Measurements from ENCODE around the gene LYPD6B. TPM values are rescaled to one million over a fixed set of nuclear protein-coding genes. Genes with fewer than 3 reads are reported as not detected.

The LYPD6B gene
- total RNA-seq, 1 donor from 2014 or later = 27.2 TPM

GRCh38 chr2:149000158-149000938 is 38.2 kb upstream of the LYPD6B start:
- Mint-ChIP-seq H3K27ac (no peak overlapping the region), H3K9me3 (no peaks in the 10 kb centered on the region), H3K36me3 (no peaks in the 10 kb centered on the region), H3K27me3 (ENCODE audit: low read depth) (no peaks in the 10 kb centered on the region), H3K4me3 (no peak overlapping the region), H3K4me1 (peaks cover 45% of the 10 kb centered on the region)
- no peak for DNase-seq (ENCODE audit: low spot score in 2 of 2, unreplicated experiment in 2 of 2)
- no peak for TF ChIP-seq CTCF (IDR thresholded peaks at IDR 0.05; ENCODE audit: unreplicated experiment)

DNA sequence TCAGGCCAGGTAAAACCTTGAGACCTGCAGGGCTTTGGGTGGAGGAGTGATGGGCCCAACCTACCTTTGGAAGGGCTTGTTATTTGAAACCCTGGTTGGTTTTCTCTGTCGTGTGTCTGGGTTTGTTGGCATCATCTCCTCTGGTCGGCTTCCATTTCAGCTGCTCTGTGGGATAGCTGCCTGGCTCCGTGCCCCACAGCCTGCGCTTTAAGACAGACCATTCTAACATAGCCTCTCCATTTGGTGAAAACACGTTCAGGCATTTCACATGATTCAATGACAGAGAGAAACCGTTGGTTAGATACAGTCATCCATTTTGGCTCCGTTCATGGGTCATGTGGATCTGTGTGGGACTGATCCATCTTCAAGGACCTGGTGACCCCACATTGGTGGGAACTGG is 37.0 kb upstream of the LYPD6B start:
- no peak for DNase-seq (ENCODE audit: low spot score in 2 of 2, unreplicated experiment in 2 of 2)
- TF ChIP-seq CTCF (IDR thresholded peaks at IDR 0.05; ENCODE audit: unreplicated experiment) = no peak
- H3K27me3 Mint-ChIP-seq (ENCODE audit: low read depth) = no peaks in the 10 kb centered on the region
- H3K4me3 Mint-ChIP-seq = no peak overlapping the region
- H3K4me1 Mint-ChIP-seq = peaks cover 57% of the 10 kb centered on the region
- no peaks in the 10 kb centered on the region for H3K36me3 Mint-ChIP-seq
- H3K9me3 Mint-ChIP-seq = no peaks in the 10 kb centered on the region
- H3K27ac Mint-ChIP-seq = no peak overlapping the region

DNA sequence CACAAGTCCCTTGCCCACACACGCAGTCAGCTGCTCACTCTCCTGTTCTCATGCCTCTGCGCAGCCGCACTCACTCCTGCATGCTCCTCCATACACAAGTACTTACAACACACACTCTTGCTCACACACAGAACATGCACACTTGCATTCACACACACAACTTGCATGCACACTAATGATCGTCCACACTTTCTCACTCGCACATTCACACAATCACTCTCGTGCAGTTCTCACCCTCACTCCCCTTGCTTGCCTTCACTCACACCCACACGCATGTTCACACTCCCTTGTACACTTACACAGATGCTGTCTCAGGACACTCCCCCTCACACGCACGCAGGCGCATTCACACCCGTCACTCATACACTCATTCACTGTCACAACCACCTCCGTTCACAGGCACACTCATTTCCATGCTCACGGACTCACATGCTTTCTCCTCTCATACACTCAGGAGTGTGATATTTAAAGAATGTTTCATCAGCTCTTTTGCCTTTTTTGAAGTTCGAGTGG is 36.1 kb upstream of the LYPD6B start:
- no peaks in the 10 kb centered on the region for H3K27me3 Mint-ChIP-seq (ENCODE audit: low read depth)
- H3K27ac Mint-ChIP-seq = no peak overlapping the region
- no peaks in the 10 kb centered on the region for H3K36me3 Mint-ChIP-seq
- no peaks in the 10 kb centered on the region for H3K9me3 Mint-ChIP-seq
- DNase-seq (ENCODE audit: low spot score in 2 of 2, unreplicated experiment in 2 of 2) = no peak
- no peak for TF ChIP-seq CTCF (IDR thresholded peaks at IDR 0.05; ENCODE audit: unreplicated experiment)
- H3K4me1 Mint-ChIP-seq = peaks cover 62% of the 10 kb centered on the region
- no peak overlapping the region for H3K4me3 Mint-ChIP-seq

DNA sequence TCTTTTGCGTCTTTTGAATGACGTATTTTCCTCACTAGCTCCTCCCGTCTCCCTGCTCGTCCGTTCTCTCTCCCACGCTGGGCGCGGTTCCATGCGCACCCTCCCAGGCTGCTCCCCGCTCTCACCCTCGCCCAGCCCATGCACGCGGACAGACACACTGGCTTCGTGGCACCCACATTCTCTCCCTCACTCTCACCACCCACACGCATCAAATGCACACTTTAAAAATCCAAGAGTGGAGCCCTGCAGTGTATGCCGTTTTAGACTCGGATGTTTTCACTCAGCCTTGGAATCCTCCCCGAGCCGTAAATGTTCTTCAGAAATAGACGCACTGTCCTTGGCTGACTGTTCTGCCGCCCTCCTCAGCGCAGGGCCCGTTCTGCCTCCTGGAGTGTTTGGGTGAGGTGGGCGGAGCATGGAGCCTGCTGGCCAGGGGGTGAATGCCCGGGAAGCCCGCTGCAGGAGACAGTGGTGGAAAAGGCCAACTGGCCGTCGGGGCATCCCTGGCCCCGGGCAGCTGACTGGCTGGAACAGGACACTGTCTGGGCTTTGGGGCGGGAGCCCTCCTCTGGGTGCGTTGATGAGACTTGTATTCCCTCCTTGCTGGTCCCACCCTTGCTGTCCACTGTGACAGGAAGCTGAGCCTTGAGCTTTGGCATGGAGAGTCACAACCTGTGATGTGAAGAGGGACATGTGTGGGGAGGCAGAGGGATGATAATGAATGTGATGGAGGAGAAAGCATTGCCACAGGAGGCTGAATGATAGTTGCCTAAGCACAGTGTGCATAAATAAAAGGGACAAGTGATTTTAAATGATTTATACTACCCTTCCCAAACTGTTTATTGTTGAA is 35.4 kb upstream of the LYPD6B start:
- TF ChIP-seq CTCF (IDR thresholded peaks at IDR 0.05; ENCODE audit: unreplicated experiment) = no peak
- H3K27ac Mint-ChIP-seq = no peak overlapping the region
- no peak overlapping the region for H3K4me3 Mint-ChIP-seq
- H3K27me3 Mint-ChIP-seq (ENCODE audit: low read depth) = no peaks in the 10 kb centered on the region
- no peak for DNase-seq (ENCODE audit: low spot score in 2 of 2, unreplicated experiment in 2 of 2)
- H3K36me3 Mint-ChIP-seq = no peaks in the 10 kb centered on the region
- H3K4me1 Mint-ChIP-seq = peaks cover 56% of the 10 kb centered on the region
- H3K9me3 Mint-ChIP-seq = no peaks in the 10 kb centered on the region

DNA sequence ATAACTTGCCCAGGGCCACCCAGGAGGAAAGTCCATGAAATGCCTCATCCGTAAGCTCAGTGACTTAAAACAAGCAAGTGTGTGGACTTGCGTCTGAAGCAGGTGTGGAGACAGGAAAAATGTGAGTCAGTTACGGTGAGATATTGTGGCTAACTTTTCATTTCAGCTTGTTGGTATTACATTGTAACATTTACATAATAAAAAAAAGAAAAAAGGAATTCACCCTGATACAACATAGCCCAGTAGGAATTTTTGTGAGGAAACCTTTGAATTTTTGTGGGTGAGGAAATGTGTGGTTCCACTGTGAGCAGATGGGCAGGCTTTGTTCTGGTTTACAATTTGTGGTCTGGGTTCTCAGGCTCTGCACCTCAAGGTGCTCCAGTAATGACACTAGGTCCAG is 33.7 kb upstream of the LYPD6B start:
- Mint-ChIP-seq H3K27me3 (ENCODE audit: low read depth) (no peaks in the 10 kb centered on the region), H3K27ac (peak overlapping the region; percentile 13), H3K36me3 (no peaks in the 10 kb centered on the region), H3K9me3 (no peaks in the 10 kb centered on the region), H3K4me3 (no peak overlapping the region), H3K4me1 (peaks cover 46% of the 10 kb centered on the region)
- TF ChIP-seq CTCF (IDR thresholded peaks at IDR 0.05; ENCODE audit: unreplicated experiment) = no peak
- no peak for DNase-seq (ENCODE audit: low spot score in 2 of 2, unreplicated experiment in 2 of 2)
